Spinal cord (tissue), 10 donors: ENCODE measurements around the gene CDKAL1. TPM values are rescaled to one million over a fixed set of nuclear protein-coding genes. Genes with fewer than 3 reads are reported as not detected.

Source experiments
- DNase-seq, 6 donors: peaks; one replicate each; pipeline versions ENCODE4 v3.0.0 to v3.0.0-alpha.2; 2013 to 2015; ENCODE audit warnings: low spot score in 6 of 6, low read depth in 4 of 6
- H3K27ac ChIP-seq: one replicate; pipeline ENCODE4 v1.5.1; 2013; ENCODE audit warnings: low read depth, low read length, control low read depth
- H3K27me3 ChIP-seq: one replicate; pipeline ENCODE4 v1.6.1; 2013; ENCODE audit warnings: low read length; ENCODE audit not compliant: control insufficient read depth, insufficient read depth
- H3K36me3 ChIP-seq: one replicate; pipeline ENCODE4 v1.6.1; 2013; ENCODE audit warnings: low read length; ENCODE audit not compliant: control insufficient read depth, insufficient read depth
- H3K4me1 ChIP-seq: one replicate; pipeline ENCODE4 v1.6.1; 2013; ENCODE audit warnings: low read length; ENCODE audit not compliant: control insufficient read depth, insufficient read depth
- H3K4me3 ChIP-seq: one replicate; pipeline ENCODE4 v1.5.1; 2013; ENCODE audit warnings: low read depth, low read length, control low read depth
- H3K9me3 ChIP-seq: one replicate; pipeline ENCODE4 v1.6.1; 2013; ENCODE audit warnings: low read length; ENCODE audit not compliant: control insufficient read depth, insufficient read depth
- WGBS: methylation state at CpG from one replicate; pipeline ENCODE4 v1.1.5; 2013; ENCODE audit warnings: missing lambda C conversion rate; ENCODE audit not compliant: insufficient coverage; 5-methylcytosine and 5-hydroxymethylcytosine counted together
- polyA plus RNA-seq, 2 donors: library from polyadenylated mRNA; unstranded; fragments of 120-200 nt; gene quantifications; one replicate each; pipeline ENCODE4 v1.2.1, GENCODE V29; 2013; ENCODE audit not compliant: insufficient read length in 2 of 2
- total RNA-seq, 2 donors: library from RNA; depleted of rRNA in 1 of 2; stranded (reverse); fragments of 120-200 nt in 1 of 2; fragments of >200 nt in 1 of 2; gene quantifications; one replicate each; pipeline versions ENCODE4 v1.2.3 to v1.2.4, GENCODE V29; 2013 to 2014
- donor health status: healthy.

Gene CDKAL1
- total and polyA plus RNA-seq, 4 donors: 15.1 to 34.2 (median 22.0) TPM

DNA sequence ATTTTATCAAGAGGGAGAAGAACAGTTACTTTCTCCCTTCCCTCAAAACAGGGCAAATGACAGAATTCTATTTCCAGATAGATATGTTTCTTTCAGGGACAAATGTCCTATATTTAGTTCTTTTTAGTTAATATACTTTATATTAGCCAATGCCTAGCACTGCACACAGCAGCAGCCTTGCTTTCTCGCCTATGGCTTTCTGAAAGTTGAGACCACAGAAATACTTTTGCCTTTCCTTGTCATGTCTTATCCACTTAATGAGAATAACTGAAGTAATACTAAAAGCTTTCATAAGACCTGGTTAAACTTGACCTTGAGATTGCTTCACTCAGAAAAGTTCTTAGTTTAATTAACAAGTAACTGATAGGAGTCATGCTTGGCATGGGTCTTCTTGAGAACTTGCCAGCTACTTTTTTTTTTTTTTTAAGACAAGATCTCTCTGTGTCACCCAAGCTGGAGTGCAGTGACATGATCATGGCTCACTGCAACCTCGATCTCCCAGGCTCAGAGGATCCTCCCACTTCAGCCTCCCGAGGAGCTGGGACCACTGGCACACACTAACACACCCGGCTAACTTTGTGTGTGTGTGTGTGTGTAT is 159.3 kb downstream of the CDKAL1 start:
- no peaks in the 10 kb centered on the region for H3K27me3 ChIP-seq
- WGBS: no CpG with 5 or more reads among the region's 4 CpGs
- DNase-seq: no peak
- H3K4me1 ChIP-seq: no peaks in the 10 kb centered on the region
- no peaks in the 10 kb centered on the region for H3K36me3 ChIP-seq
- no peak overlapping the region for H3K27ac ChIP-seq
- H3K9me3 ChIP-seq: peaks cover under 1% of the 10 kb centered on the region
- no peak overlapping the region for H3K4me3 ChIP-seq

DNA sequence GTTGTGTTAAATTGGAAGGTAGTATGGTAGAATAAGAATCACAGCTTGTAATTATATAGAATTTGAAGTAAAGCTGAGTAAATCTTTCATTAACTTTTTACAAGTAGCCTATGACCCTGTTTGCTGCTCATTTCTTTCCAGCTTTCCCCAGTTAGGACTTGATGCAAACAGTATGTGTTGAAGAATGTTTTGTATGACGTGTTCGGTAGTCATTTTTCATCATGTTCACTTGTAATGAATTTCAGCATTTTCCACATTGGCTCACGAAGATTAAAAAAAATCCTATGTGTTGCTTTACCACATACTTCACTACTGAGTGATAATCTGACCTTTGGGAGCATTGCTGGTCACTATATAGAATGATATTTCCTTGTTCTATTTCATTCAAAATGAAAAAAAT is 162.4 kb downstream of the CDKAL1 start:
- Histone ChIP-seq H3K9me3 (no peaks in the 10 kb centered on the region), H3K4me3 (no peak overlapping the region), H3K4me1 (no peaks in the 10 kb centered on the region), H3K27me3 (no peaks in the 10 kb centered on the region), H3K36me3 (no peaks in the 10 kb centered on the region), H3K27ac (no peak overlapping the region)
- DNase-seq: no peak
- no CpG with 5 or more reads among the region's 3 CpGs for WGBS

DNA sequence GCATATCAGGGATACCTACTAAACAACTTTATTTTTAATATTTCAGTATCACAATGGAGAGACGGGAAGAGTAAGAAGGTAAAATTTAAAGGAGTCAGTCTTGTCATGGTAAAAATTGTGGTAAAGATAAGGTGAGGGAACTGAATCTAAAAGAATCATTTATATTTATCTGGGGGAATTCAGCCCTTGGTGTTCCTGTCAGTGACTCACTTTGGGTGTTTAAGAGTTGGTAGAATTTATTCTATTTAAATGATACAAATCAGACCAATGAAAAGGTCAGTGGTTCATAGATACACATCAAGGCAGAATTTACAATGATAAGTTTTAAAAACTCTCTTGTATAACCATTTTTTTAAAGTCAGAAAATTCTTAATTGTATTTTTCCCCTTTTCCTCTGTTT is 164.4 kb downstream of the CDKAL1 start:
- H3K36me3 ChIP-seq: no peaks in the 10 kb centered on the region
- H3K4me1 ChIP-seq: no peaks in the 10 kb centered on the region
- no peak overlapping the region for H3K4me3 ChIP-seq
- H3K27ac ChIP-seq: no peak overlapping the region
- no CpG with 5 or more reads among the region's 1 CpG for WGBS
- H3K27me3 ChIP-seq: no peaks in the 10 kb centered on the region
- H3K9me3 ChIP-seq: no peaks in the 10 kb centered on the region
- no peak for DNase-seq

DNA sequence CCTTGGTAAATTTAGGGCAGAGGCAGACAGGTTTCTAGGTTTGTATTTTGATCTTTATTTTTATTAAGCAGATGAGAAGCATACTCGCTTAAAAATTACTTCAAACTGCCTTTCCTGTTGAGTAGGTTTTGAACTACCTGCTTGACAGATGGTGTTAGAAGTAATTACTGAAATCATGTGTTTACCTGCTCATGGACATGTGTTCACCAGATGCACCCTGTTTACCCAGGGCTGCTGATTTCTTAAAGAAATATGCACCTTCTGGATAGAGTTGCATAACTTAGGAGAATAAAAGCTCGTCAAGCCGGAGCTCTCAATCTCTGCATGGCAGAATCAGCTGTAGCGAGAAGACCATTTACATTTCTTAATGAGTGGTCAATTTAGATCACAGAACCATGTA is 165.1 kb downstream of the CDKAL1 start:
- no peaks in the 10 kb centered on the region for H3K4me1 ChIP-seq
- no peaks in the 10 kb centered on the region for H3K27me3 ChIP-seq
- WGBS: 60% methylated on average over 2 of the region's 4 CpGs
- H3K4me3 ChIP-seq: no peak overlapping the region
- H3K9me3 ChIP-seq: no peaks in the 10 kb centered on the region
- no peaks in the 10 kb centered on the region for H3K36me3 ChIP-seq
- peak in 2 of 6 donors; percentile 43 to 44 for DNase-seq
- no peak overlapping the region for H3K27ac ChIP-seq

DNA sequence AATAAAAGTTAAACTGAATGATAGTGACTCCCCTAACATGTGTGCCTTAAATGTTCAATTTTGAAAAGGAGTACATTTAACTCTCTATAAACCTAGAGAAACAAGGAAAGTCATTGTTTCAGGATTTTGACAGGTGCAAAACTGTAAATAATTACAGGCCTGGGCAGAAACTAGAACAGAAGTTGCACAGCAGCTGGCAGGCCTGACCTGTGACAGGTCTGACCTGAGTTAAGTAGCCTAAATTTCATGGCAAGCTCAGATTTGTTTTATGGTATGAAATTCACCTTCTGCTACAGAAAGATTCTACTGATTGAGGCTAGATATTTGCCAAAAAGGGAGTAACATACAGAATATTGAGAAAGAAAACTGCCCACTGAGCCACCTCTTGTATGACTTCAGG is 166.1 kb downstream of the CDKAL1 start:
- Histone ChIP-seq H3K9me3 (no peaks in the 10 kb centered on the region), H3K27me3 (no peaks in the 10 kb centered on the region), H3K4me1 (no peaks in the 10 kb centered on the region), H3K4me3 (no peak overlapping the region), H3K36me3 (no peaks in the 10 kb centered on the region), H3K27ac (no peak overlapping the region)
- no peak for DNase-seq

DNA sequence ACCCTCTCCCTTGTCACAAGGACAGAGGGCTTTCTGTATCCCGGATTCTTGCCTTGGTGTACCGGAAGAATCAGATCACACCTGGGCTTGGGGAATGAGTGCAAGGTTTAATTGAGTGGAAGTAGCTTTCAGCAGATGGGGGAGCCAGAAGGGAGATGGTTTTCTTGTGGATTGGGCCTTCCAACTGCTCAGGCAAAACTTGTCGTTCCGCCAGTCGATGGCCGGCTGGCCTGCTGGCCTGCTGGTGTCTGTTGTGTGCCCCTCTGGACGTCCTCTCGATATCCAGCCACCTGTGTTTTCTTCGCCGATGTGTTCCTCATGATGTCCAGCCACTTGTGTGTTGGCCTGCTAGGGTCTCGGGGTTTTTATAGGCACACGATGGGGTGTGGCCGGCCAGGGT is 168.1 kb downstream of the CDKAL1 start:
- no peaks in the 10 kb centered on the region for H3K36me3 ChIP-seq

DNA sequence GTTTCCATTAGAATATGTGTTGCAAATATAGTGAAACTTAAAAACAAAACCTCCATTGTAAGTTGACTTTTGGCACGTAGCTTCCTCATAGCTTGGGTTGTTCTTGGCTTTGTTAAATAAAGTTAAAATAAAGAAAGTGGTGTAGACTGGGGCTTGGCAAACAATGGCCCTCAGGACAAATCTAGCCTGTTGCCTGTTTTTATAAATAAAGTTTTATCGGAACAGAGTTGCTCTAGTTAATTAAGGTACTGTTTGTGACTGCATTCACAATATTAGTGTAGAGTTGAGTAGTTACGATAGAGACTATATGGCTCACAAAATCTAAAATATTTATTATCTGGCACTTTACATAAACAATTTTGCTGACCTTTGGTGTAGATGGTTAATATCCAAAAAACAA is 168.8 kb downstream of the CDKAL1 start:
- H3K27ac ChIP-seq: no peak overlapping the region
- no peak for DNase-seq
- no peaks in the 10 kb centered on the region for H3K4me1 ChIP-seq
- no CpG with 5 or more reads among the region's 3 CpGs for WGBS
- no peaks in the 10 kb centered on the region for H3K9me3 ChIP-seq
- no peak overlapping the region for H3K4me3 ChIP-seq
- no peaks in the 10 kb centered on the region for H3K27me3 ChIP-seq
- no peaks in the 10 kb centered on the region for H3K36me3 ChIP-seq

More for the DNA sequence above, 168.1 kb downstream of the CDKAL1 start:
- Histone ChIP-seq H3K27me3 (no peaks in the 10 kb centered on the region), H3K4me1 (no peaks in the 10 kb centered on the region), H3K9me3 (no peaks in the 10 kb centered on the region), H3K4me3 (no peak overlapping the region), H3K27ac (no peak overlapping the region)
- no peak for DNase-seq
- WGBS: 96% methylated on average over 10 of the region's 13 CpGs

DNA sequence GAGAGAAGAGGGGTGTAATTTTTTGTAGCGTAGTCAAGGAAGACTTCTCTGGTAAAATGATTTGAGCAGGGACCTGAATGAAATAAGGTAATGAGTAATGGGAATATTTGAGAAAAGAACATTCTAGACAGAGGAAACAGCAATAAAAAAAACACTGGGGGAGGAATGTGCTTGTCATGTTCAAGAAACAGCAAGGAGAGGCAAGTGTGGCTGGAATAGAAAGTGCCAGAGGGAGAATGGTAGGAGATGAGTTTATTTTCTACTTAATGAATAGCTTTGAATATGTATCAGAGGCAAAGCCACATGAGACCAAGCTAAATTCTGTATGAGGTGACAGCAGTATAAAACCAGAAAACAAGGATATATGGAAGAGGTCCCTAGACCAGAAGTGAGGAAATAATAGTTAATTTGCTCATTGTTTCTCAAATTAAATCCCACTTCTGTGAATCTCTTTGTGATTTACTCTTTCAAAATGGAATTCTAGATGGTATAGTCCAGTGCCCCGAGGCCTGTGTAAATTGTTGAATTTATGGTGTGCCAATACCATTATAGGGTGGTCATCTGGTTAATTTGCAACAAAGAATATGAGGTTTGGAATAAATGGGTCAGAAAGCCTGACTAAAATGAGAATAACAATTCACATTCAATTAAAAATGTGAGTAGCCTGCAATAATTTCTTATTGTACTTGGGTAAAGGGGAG is 170.2 kb downstream of the CDKAL1 start:
- DNase-seq: peak in 2 of 6 donors; percentile 27 to 54
- Histone ChIP-seq H3K9me3 (no peaks in the 10 kb centered on the region), H3K36me3 (no peaks in the 10 kb centered on the region), H3K27ac (no peak overlapping the region), H3K4me3 (no peak overlapping the region), H3K27me3 (no peaks in the 10 kb centered on the region), H3K4me1 (no peaks in the 10 kb centered on the region)
- 64% methylated on average over 1 of the region's 2 CpGs for whole genome bisulfite sequencing

DNA sequence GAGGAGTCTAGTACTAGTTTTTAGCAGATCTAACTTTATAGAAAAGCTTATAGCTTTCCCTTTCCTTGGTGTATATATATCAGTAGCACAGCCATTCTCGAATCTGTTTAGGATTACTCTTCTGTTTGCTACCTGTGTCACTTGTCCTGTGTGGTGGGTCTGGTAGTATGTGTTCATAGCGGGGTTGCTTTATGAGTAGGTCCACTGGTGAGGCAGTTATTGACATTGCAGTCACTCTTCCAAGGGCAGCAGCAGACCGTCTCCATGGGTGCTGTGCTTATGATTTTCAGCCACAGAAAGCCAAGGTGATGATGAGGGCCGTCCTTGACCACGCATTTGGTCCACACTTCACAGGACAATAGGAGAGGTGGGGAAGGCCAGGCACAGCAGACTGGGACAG is 171.5 kb downstream of the CDKAL1 start:
- Histone ChIP-seq H3K27ac (no peak overlapping the region), H3K27me3 (no peaks in the 10 kb centered on the region), H3K4me3 (no peak overlapping the region), H3K36me3 (no peaks in the 10 kb centered on the region), H3K9me3 (no peaks in the 10 kb centered on the region), H3K4me1 (no peaks in the 10 kb centered on the region)
- no peak for DNase-seq
- 71% methylated on average over 4 of the region's 5 CpGs for WGBS

DNA sequence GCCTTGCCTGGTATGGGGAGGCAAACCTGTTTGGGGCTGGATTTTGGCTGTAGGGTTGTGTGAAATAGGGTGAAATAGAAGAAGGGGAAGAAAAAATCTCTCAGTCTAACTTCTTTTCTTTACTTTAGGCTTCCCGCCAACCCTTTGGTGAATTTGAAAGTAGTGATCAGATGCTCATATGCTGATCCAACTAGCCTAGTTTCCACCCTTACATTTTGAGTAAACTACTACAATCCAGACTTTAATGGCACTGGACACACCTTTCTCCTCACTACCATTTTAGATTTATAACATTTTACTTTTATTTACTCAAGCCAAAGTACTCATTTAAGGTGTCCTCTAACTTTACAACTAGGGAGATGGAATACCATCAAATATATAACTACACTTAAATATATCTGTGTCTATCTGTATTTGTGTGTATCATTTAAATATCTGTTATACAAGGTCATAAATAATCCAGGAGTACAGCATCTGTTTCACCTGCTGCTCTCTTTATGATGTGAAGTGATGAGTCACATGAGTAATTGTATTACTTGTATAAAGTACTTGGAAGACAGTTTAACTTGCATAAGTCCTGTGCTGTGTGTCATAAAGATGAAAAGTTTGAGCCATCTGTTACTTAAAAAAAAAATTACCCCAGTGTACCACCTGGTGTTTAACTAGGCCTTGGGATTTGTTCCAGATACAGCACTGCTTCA is 172.1 kb downstream of the CDKAL1 start:
- DNase-seq: peak in 1 of 6 donors; percentile 45
- H3K9me3 ChIP-seq: no peaks in the 10 kb centered on the region
- 100% methylated on average over 1 of the region's 1 CpG for WGBS

More for the DNA sequence above, 172.1 kb downstream of the CDKAL1 start:
- Histone ChIP-seq H3K27ac (no peak overlapping the region), H3K4me1 (no peaks in the 10 kb centered on the region), H3K27me3 (no peaks in the 10 kb centered on the region), H3K4me3 (no peak overlapping the region), H3K36me3 (no peaks in the 10 kb centered on the region)
